GM23338 (cell line): Measurements from ENCODE around the gene ZNF236. TPM values are rescaled to one million over a fixed set of nuclear protein-coding genes. Genes with fewer than 3 reads are reported as not detected.
A peak's percentile ranks its signal among the peaks of the same experiment; 100 is the strongest.

Source experiments
- ATAC-seq: fragments of 200-7000 bp; cut with Tn5 transposase; 3 replicates; pipeline ENCODE4 v1.9.1; 2020
- DNase-seq: peaks from one replicate; pipeline ENCODE4 v3.0.0-alpha.2; 2015; ENCODE audit warnings: low spot score
- H2AFZ ChIP-seq: fragments of 200-600 bp; sonication (generic); 2 replicates; pipeline ENCODE4 v1.8.0; 2016; ENCODE audit warnings: antibody characterized with exemption, mild to moderate bottlenecking, moderate library complexity
- H3F3A ChIP-seq: fragments of 200-600 bp; sonication (generic); replicated peaks from 2 replicates; pipeline ENCODE4 v1.8.0; 2017; ENCODE audit warnings: antibody characterized with exemption, mixed run types, low read depth
- H3K27ac ChIP-seq: fragments of 200-600 bp; sonication (generic); 2 replicates; pipeline ENCODE4 v1.6.1; 2016; ENCODE audit warnings: low read depth
- H3K27me3 ChIP-seq: fragments of 200-600 bp; sonication (generic); 2 replicates; pipeline ENCODE4 v1.8.0; 2016; ENCODE audit warnings: mild to moderate bottlenecking, mixed run types, moderate library complexity; ENCODE audit not compliant: insufficient read depth
- H3K36me3 ChIP-seq: fragments of 200-600 bp; sonication (generic); 2 replicates; pipeline ENCODE4 v1.8.0; 2016; ENCODE audit warnings: mild to moderate bottlenecking; ENCODE audit not compliant: insufficient read depth
- H3K4me1 ChIP-seq: fragments of 200-600 bp; sonication (generic); 2 replicates; pipeline ENCODE4 v1.8.0; 2016; ENCODE audit warnings: mild to moderate bottlenecking, moderate library complexity; ENCODE audit not compliant: insufficient read depth
- H3K4me2 ChIP-seq: fragments of 200-600 bp; sonication (generic); 2 replicates; pipeline ENCODE4 v1.7.1; 2017; ENCODE audit warnings: mixed run types
- H3K4me3 ChIP-seq: fragments of 200-600 bp; sonication (generic); 2 replicates; pipeline ENCODE4 v1.6.1; 2016; ENCODE audit warnings: mixed run types
- H3K79me2 ChIP-seq: fragments of 200-600 bp; sonication (generic); replicated peaks from 2 replicates; pipeline ENCODE4 v1.8.0; 2017; ENCODE audit warnings: mild to moderate bottlenecking; ENCODE audit not compliant: insufficient read depth
- H3K9me2 ChIP-seq: fragments of 200-600 bp; sonication (generic); 2 replicates; pipeline ENCODE4 v1.8.0; 2017; ENCODE audit not compliant: insufficient read depth
- H4K20me1 ChIP-seq: fragments of 200-600 bp; sonication (generic); replicated peaks from 2 replicates; pipeline ENCODE4 v1.8.0; 2017; ENCODE audit warnings: mild to moderate bottlenecking; ENCODE audit not compliant: insufficient read depth
- H3K27ac Mint-ChIP-seq: 2 replicates; pipeline ENCODE4 v1.8.0; 2020; ENCODE audit warnings: inconsistent platforms, mild to moderate bottlenecking, moderate library complexity, mixed read lengths
- H3K27me3 Mint-ChIP-seq: 3 replicates; pipeline ENCODE4 v1.8.0; 2022; ENCODE audit warnings: low read depth, mild to moderate bottlenecking, moderate library complexity, mixed read lengths, inconsistent platforms; ENCODE audit not compliant: insufficient read depth, poor library complexity
- H3K36me3 Mint-ChIP-seq: 3 replicates; pipeline ENCODE4 v1.8.0; 2021; ENCODE audit warnings: low read depth, mild to moderate bottlenecking, inconsistent platforms, moderate library complexity, mixed read lengths
- H3K4me1 Mint-ChIP-seq: 3 replicates; pipeline ENCODE4 v1.8.0; 2020; ENCODE audit warnings: mild to moderate bottlenecking, inconsistent platforms, mixed read lengths
- H3K4me3 Mint-ChIP-seq: 3 replicates; pipeline ENCODE4 v1.8.0; 2021; ENCODE audit warnings: moderate library complexity, mild to moderate bottlenecking, inconsistent platforms, mixed read lengths
- H3K9me3 Mint-ChIP-seq: 3 replicates; pipeline ENCODE4 v1.8.0; 2020; ENCODE audit warnings: moderate library complexity, mild to moderate bottlenecking, inconsistent platforms, mixed read lengths
- EZH2 ChIP-seq: fragments of 200-600 bp; sonication (generic); IDR thresholded peaks from one replicate; pipeline ENCODE4 v1.8.0; 2017; ENCODE audit warnings: antibody characterized with exemption, mild to moderate bottlenecking, low read depth; ENCODE audit not compliant: unreplicated experiment
- EZH2phosphoT487 ChIP-seq: fragments of 200-600 bp; sonication (generic); IDR thresholded peaks from one replicate; pipeline ENCODE4 v1.8.1; 2018; ENCODE audit warnings: antibody characterized with exemption; ENCODE audit not compliant: unreplicated experiment
- JUNB ChIP-seq: IDR thresholded peaks from one replicate; pipeline ENCODE4 v1.6.1; 2016; ENCODE audit warnings: antibody characterized with exemption; ENCODE audit not compliant: unreplicated experiment
- NANOG ChIP-seq: IDR thresholded peaks from 2 replicates; pipeline ENCODE4 v1.6.1; 2016; ENCODE audit warnings: antibody characterized with exemption, borderline replicate concordance
- POLR2AphosphoS5 ChIP-seq: IDR thresholded peaks from 2 replicates; pipeline ENCODE4 v1.6.1; 2016; ENCODE audit warnings: antibody characterized with exemption, low read depth
- STAT1 ChIP-seq: IDR thresholded peaks from one replicate; pipeline ENCODE4 v1.6.1; 2016; ENCODE audit warnings: antibody characterized with exemption; ENCODE audit not compliant: unreplicated experiment
- ZNF331 ChIP-seq: fragments of 250-450 bp; sonication (Bioruptor Pico); IDR thresholded peaks from 2 replicates; pipeline ENCODE4 v1.5.0; 2020; ENCODE audit warnings: low read depth, mild to moderate bottlenecking, moderate library complexity
- polyA plus RNA-seq: library from polyadenylated mRNA; unstranded; fragments of >200 nt; fragmentation: Nextera tagmentation; extraction: Ambion mirVana; gene quantifications from 2 replicates; pipeline ENCODE4 v1.2.1, GENCODE V29; 2016
- total RNA-seq: library from RNA; depleted of rRNA; stranded (reverse); fragments of >200 nt; shearing (Covaris generic); gene quantifications from 2 replicates; pipeline ENCODE4 v1.2.3, GENCODE V29; 2014
- TF ChIP-seq, protein P1 (sequence below), 2 experiments: fragments of 200-600 bp in 1 of 2; sonication (generic) in 1 of 2; conservative IDR thresholded peaks; 2 replicates each; pipeline versions ENCODE4 v1.5.1 to v1.6.1; 2016 to 2017; ENCODE audit warnings: antibody characterized with exemption in 2 of 2, low read depth in 2 of 2, mild to moderate bottlenecking in 2 of 2, moderate library complexity in 1 of 2

ZNF236 gene
- total and polyA plus RNA-seq, 2 experiments from 2014 or later = 8.9 to 16.3 TPM

DNA sequence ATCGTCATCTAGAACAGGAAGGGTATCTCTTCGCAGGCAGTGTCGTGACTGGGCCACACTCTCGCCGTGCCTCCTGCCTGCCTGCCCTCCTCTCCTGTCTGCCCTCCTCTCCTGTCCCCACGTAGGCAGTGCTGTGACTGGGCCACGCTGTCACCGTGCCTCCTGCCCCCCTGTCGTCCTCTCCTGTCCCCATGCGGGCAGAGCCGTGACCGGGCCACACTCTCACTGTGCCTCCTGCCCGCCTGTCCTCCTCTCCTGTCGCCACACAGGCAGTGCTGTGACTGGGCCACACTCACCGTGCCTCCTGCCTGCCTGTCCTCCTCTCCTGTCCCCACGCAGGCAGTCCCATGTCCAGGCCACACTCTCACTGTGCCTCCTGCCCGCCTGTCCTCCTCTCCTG lies 51.4 kb downstream of the ZNF236 start:
- Mint-ChIP-seq H3K4me1 (peaks cover 8% of the 10 kb centered on the region), H3K4me3 (no peak overlapping the region), H3K27ac (0 out of 2 replicates have a peak overlapping the region, but pooled peaks have one; percentile 32), H3K9me3 (no peaks in the 10 kb centered on the region; the same call in 1 of the 3 replicates), H3K36me3 (peaks cover 12% of the 10 kb centered on the region), H3K27me3 (peaks cover 6% of the 10 kb centered on the region)
- ATAC-seq (no peak), DNase-seq (no peak)
- Histone ChIP-seq H3K9me2 (no peaks in the 10 kb centered on the region), H3K4me3 (no peak overlapping the region), H3K4me2 (no peak overlapping the region), H3F3A (no peaks in the 10 kb centered on the region), H3K27ac (no peak overlapping the region), H2AFZ (no peak overlapping the region), H3K79me2 (no peaks in the 10 kb centered on the region), H4K20me1 (no peaks in the 10 kb centered on the region), H3K36me3 (no peaks in the 10 kb centered on the region), H3K27me3 (no peaks in the 10 kb centered on the region), H3K4me1 (no peaks in the 10 kb centered on the region)
- TF ChIP-seq EZH2phosphoT487 (no peak), STAT1 (no peak), POLR2AphosphoS5 (no peak)
- TF ChIP-seq, protein P1, sequence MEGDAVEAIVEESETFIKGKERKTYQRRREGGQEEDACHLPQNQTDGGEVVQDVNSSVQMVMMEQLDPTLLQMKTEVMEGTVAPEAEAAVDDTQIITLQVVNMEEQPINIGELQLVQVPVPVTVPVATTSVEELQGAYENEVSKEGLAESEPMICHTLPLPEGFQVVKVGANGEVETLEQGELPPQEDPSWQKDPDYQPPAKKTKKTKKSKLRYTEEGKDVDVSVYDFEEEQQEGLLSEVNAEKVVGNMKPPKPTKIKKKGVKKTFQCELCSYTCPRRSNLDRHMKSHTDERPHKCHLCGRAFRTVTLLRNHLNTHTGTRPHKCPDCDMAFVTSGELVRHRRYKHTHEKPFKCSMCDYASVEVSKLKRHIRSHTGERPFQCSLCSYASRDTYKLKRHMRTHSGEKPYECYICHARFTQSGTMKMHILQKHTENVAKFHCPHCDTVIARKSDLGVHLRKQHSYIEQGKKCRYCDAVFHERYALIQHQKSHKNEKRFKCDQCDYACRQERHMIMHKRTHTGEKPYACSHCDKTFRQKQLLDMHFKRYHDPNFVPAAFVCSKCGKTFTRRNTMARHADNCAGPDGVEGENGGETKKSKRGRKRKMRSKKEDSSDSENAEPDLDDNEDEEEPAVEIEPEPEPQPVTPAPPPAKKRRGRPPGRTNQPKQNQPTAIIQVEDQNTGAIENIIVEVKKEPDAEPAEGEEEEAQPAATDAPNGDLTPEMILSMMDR (conservative IDR thresholded peaks at IDR 0.05; ENCODE audit: low read depth in 2 of 2) = no peak

DNA sequence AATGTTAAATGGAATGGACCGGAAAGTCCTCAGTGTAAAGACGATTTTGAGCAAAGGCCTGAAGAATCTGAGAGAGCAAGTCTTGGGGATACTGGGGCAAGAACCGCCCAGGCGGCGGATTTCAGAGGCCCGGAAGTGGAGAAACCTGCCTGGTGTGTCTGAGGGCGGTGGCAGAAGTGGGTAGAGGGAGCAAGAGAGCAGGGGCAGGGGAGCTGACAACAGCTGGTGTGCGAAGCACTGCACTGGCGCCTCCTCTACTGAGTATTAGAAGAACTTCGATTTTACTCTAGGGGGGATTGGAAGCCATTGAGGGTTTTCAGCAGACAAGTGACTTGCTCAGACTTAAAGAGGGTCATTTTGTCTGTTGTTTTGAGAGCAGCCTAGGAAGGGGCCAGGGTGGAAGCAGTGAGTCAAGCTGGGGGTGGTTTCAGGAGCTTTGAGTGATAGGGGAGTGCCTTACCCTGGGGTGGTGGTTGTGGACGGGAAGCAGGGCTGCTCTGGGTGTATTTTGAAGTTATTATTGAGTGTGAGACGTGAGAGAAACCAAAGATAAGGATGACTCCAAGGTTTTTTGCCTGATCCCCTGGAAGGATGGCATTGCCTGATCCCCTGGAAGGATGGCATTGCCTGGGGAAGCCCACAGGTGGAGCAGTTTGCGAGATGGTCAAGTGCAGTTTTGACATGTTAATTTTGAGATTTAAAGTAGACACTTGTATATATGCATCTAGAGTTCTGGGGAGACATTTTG lies 52.5 kb downstream of the ZNF236 start:
- no peak overlapping the region for H3K4me3 Mint-ChIP-seq
- Histone ChIP-seq H3K79me2 (no peaks in the 10 kb centered on the region), H3F3A (no peaks in the 10 kb centered on the region), H3K36me3 (no peaks in the 10 kb centered on the region), H3K4me2 (no peak overlapping the region), H3K4me1 (no peaks in the 10 kb centered on the region), H3K9me2 (no peaks in the 10 kb centered on the region), H4K20me1 (no peaks in the 10 kb centered on the region), H3K27ac (0 out of 2 replicates have a peak overlapping the region, but pooled peaks have one; percentile 5), H3K27me3 (no peaks in the 10 kb centered on the region), H2AFZ (no peak overlapping the region), H3K4me3 (no peak overlapping the region)
- H3K9me3 Mint-ChIP-seq = no peaks in the 10 kb centered on the region; the same call in 1 of the 3 replicates
- H3K27ac Mint-ChIP-seq = peak overlapping the region; percentile 50
- peaks cover 6% of the 10 kb centered on the region for H3K27me3 Mint-ChIP-seq
- TF ChIP-seq, protein P1 (conservative IDR thresholded peaks at IDR 0.05; ENCODE audit: low read depth in 2 of 2) = peak in 1 of 2 experiments; percentile 31; a peak in 2 of 4 replicates
- TF ChIP-seq NANOG (no peak), JUNB (no peak), ZNF331 (CRISPR knock-in tag) (no peak), EZH2 (no peak)
- DNase-seq (peak; percentile 67), ATAC-seq (peak; percentile 86)
- H3K4me1 Mint-ChIP-seq = peaks cover 8% of the 10 kb centered on the region
- peaks cover 11% of the 10 kb centered on the region for H3K36me3 Mint-ChIP-seq
